ENCODE results near the gene TSPAN18.

The TSPAN18 gene

GRCh38 chr11:44755556-44756523 is 29.1 kb downstream of the TSPAN18 start (continued):
- TF ChIP-seq ZNF175 (tag by site-specific recombination; IDR thresholded peaks at IDR 0.05) (no peak), ZNF513 (tag by site-specific recombination; IDR thresholded peaks at IDR 0.05) (no peak), ZNF596 (tag by site-specific recombination; IDR thresholded peaks at IDR 0.05) (peak; percentile 40; the same call in 1 of the 2 replicates), ZNF341 (tag by site-specific recombination; IDR thresholded peaks at IDR 0.05; ENCODE audit: low read depth) (no peak), ZNF354C (tag by site-specific recombination; IDR thresholded peaks at IDR 0.05; ENCODE audit: borderline replicate concordance, low read depth) (no peak), GLIS1 (tag by site-specific recombination; IDR thresholded peaks at IDR 0.05) (peak; percentile 34; the same call in 1 of the 2 replicates), ZBTB48 (tag by site-specific recombination; IDR thresholded peaks at IDR 0.05) (no peak), ZNF658 (tag by site-specific recombination; IDR thresholded peaks at IDR 0.05) (no peak), ZNF132 (tag by site-specific recombination; IDR thresholded peaks at IDR 0.05; ENCODE audit: borderline replicate concordance) (no peak), SP2 (tag by site-specific recombination; IDR thresholded peaks at IDR 0.05) (no peak)

- CTCF ChIA-PET = interaction anchor here (0.6 to 1.0 kb wide), 2 partner anchors 75 to 138 kb away, joined by 3 to 9 read pairs; no protein-coding TSS in a partner anchor
- no peak overlapping the region for H3K4me3 ChIP-seq (ENCODE audit: low read depth, low read length)
- no peaks in the 10 kb centered on the region for H3K36me3 ChIP-seq (ENCODE audit: control insufficient read depth in 2 of 2, insufficient read depth in 1 of 2, low read length in 2 of 2)
- H3K4me1 ChIP-seq (ENCODE audit: control insufficient read depth, insufficient read depth, low read length) = peaks cover 4% of the 10 kb centered on the region; the same call in 1 of the 2 replicates
- H3K9me3 ChIP-seq (ENCODE audit: control insufficient read depth, insufficient read depth, low read depth, low read length) = no peaks in the 10 kb centered on the region
- POLR2A ChIA-PET = no interaction called here
- no peak overlapping the region for H3K27ac ChIP-seq (ENCODE audit: extremely low read depth, low read depth, low read length)
- TF ChIP-seq ZNF830 (tag by site-specific recombination; IDR thresholded peaks at IDR 0.05; ENCODE audit: low read depth) = no peak
Measured at GRCh38 chr11:44758983-44759382, 32.2 kb downstream of the TSPAN18 start.

- Histone ChIP-seq H3K9me3 (ENCODE audit: control insufficient read depth, insufficient read depth, low read depth, low read length) (no peaks in the 10 kb centered on the region), H3K27ac (ENCODE audit: extremely low read depth, low read depth, low read length) (no peak overlapping the region), H3K4me1 (ENCODE audit: control insufficient read depth, insufficient read depth, low read length) (peaks cover 4% of the 10 kb centered on the region; the same call in 1 of the 2 replicates), H3K4me3 (ENCODE audit: low read depth, low read length) (no peak overlapping the region), H3K36me3 (ENCODE audit: control insufficient read depth in 2 of 2, insufficient read depth in 1 of 2, low read length in 2 of 2) (no peaks in the 10 kb centered on the region)
- ChIA-PET CTCF (interaction anchor here (1.0 to 2.1 kb wide), 3 partner anchors 8 to 139 kb away, joined by 4 to 14 read pairs (median 9); no protein-coding TSS in a partner anchor), POLR2A (no interaction called here)
- TF ChIP-seq ZFP3 (tag by site-specific recombination; IDR thresholded peaks at IDR 0.05; ENCODE audit: low read depth) (peak; percentile 81), ZNF660 (tag by site-specific recombination; IDR thresholded peaks at IDR 0.05) (no peak)
Measured at GRCh38 chr11:44759743-44760476, 33.1 kb downstream of the TSPAN18 start.

- CTCF ChIA-PET = interaction anchor here (0.6 to 2.1 kb wide), 3 partner anchors 9 to 47 kb away, joined by 3 to 14 read pairs (median 4); no protein-coding TSS in a partner anchor
- H3K27ac ChIP-seq (ENCODE audit: extremely low read depth, low read depth, low read length) = no peak overlapping the region
Measured at GRCh38 chr11:44760477-44760872, 33.7 kb downstream of the TSPAN18 start.

More at GRCh38 chr11:44760477-44760872, 33.7 kb downstream of the TSPAN18 start:
- no peaks in the 10 kb centered on the region for H3K36me3 ChIP-seq (ENCODE audit: control insufficient read depth in 2 of 2, insufficient read depth in 1 of 2, low read length in 2 of 2)
- TF ChIP-seq ZNF174 (tag by site-specific recombination; IDR thresholded peaks at IDR 0.05) (no peak), ZNF660 (tag by site-specific recombination; IDR thresholded peaks at IDR 0.05) (no peak), ZNF658 (tag by site-specific recombination; IDR thresholded peaks at IDR 0.05) (no peak), ZNF311 (tag by site-specific recombination; IDR thresholded peaks at IDR 0.05; ENCODE audit: borderline replicate concordance) (no peak)
- no peak overlapping the region for H3K4me3 ChIP-seq (ENCODE audit: low read depth, low read length)
- POLR2A ChIA-PET = no interaction called here
- H3K4me1 ChIP-seq (ENCODE audit: control insufficient read depth, insufficient read depth, low read length) = peaks cover 4% of the 10 kb centered on the region; the same call in 1 of the 2 replicates
- no peaks in the 10 kb centered on the region for H3K9me3 ChIP-seq (ENCODE audit: control insufficient read depth, insufficient read depth, low read depth, low read length)
